Measurements from ENCODE around the gene VAPB. TPM values are rescaled to one million over a fixed set of nuclear protein-coding genes. Genes with fewer than 3 reads are reported as not detected.

VAPB gene
- total and polyA plus RNA-seq, 2 of the 4 experiments (the other 2 are of a cell fraction): 9.1 to 26.0 TPM

- no peak overlapping the region for H3K4ac ChIP-seq (ENCODE audit: low read depth, low read length)
- no peak overlapping the region for H3K18ac ChIP-seq (ENCODE audit: low read depth, low read length)
- no TSS peak for BruUV-seq (replicated peaks)
- intact Hi-C loops (cut with micrococcal nuclease): no loop called here
- no peak for TF ChIP-seq MAFK (IDR thresholded peaks at IDR 0.05; ENCODE audit: low read depth, low read length)
- dilution Hi-C loops (cut with HindIII; ENCODE audit: low sequenced_read_pairs, unreplicated experiment): no loop called here
- no peak overlapping the region for H2AFZ ChIP-seq (replicated peaks; ENCODE audit: low read length, poor library complexity)
- DNase-seq (no peak), ATAC-seq (ENCODE audit: low read depth) (no peak)
- H3K4me1 ChIP-seq (ENCODE audit: control insufficient read depth, insufficient read depth, low read length): peaks cover 5% of the 10 kb centered on the region
- no peak overlapping the region for H3K4me2 ChIP-seq (ENCODE audit: low read depth, low read length)
- no peak overlapping the region for H3K9ac ChIP-seq (ENCODE audit: low read depth, low read length)
- no peak overlapping the region for H3K23ac ChIP-seq (ENCODE audit: low read depth, low read length)
- H2BK15ac ChIP-seq (ENCODE audit: low read depth, low read length): no peak overlapping the region
- no peak overlapping the region for H3K14ac ChIP-seq (replicated peaks; ENCODE audit: low read depth, low read length)
- ChIA-PET POLR2A (ENCODE audit: unreplicated experiment) (no interaction called here), CTCF (interaction anchor here (1.2 kb wide), 1 partner anchor 10 kb away, joined by 3 read pairs; no protein-coding TSS in a partner anchor)
- peaks cover 11% of the 10 kb centered on the region for H3K36me3 ChIP-seq (ENCODE audit: control insufficient read depth, insufficient read depth, low read length)
- H4K91ac ChIP-seq (ENCODE audit: insufficient read depth, low read depth, low read length): no peak overlapping the region
- H3K4me3 ChIP-seq (ENCODE audit: insufficient read depth, low read depth, low read length): no peak overlapping the region
- no peaks in the 10 kb centered on the region for H3K9me3 ChIP-seq (ENCODE audit: control insufficient read depth, insufficient read depth, low read length)
- WGBS, 2 experiments (ENCODE audit: extremely low coverage in 2 of 2, insufficient read length in 1 of 2): 40% methylated on average over 1 of the region's 1 CpG; no CpG with 5 or more reads in 1 of the 2 experiments
- no peaks in the 10 kb centered on the region for H3K27me3 ChIP-seq (ENCODE audit: control insufficient read depth, insufficient read depth, low read length)
- H3K56ac ChIP-seq (ENCODE audit: extremely low read depth, insufficient read depth, low read length): no peak overlapping the region
- no peak overlapping the region for H2AK5ac ChIP-seq (ENCODE audit: low read depth, low read length)
- H2BK120ac ChIP-seq (ENCODE audit: low read depth, low read length): no peak overlapping the region
- no peak overlapping the region for H2BK20ac ChIP-seq (ENCODE audit: low read depth, low read length)
- peaks cover 31% of the 10 kb centered on the region for H3K9me1 ChIP-seq (ENCODE audit: insufficient read depth, low read length)
- H3K79me1 ChIP-seq (ENCODE audit: low read depth in 1 of 2, low read length in 2 of 2): peaks cover 52 to 81% of the 10 kb centered on the region in 2 experiments
- H4K5ac ChIP-seq (ENCODE audit: low read depth, low read length): no peak overlapping the region
- in situ Hi-C loops (cut with MboI; ENCODE audit: low sequenced_read_pairs): no loop called here
- H3K27ac ChIP-seq (ENCODE audit: insufficient read depth, low read length): no peak overlapping the region
- no peak overlapping the region for H4K8ac ChIP-seq (ENCODE audit: low read depth in 2 of 2, low read length in 2 of 2)
- H4K20me1 ChIP-seq (ENCODE audit: insufficient read depth, low read length): peaks cover 40% of the 10 kb centered on the region
- H2BK5ac ChIP-seq (ENCODE audit: low read depth, low read length, poor library complexity, severe bottlenecking): no peak overlapping the region
- H2AK9ac ChIP-seq (replicated peaks; ENCODE audit: low read depth, low read length, poor library complexity): no peak overlapping the region
These were observed 32.4 kb downstream of the VAPB start for GRCh38 chr20:58421497-58421850.

Measured in IMR-90 (cell line).